ENCODE results near the gene MEGF10.

GRCh38 chr5:127326976-127327755, 36.6 kb downstream of the MEGF10 start:
- TF ChIP-seq CTCF (IDR thresholded peaks at IDR 0.05) (no peak), POLR2A (IDR thresholded peaks at IDR 0.05) (no peak)
